ENCODE results near the gene HYAL3. TPM values are rescaled to one million over a fixed set of nuclear protein-coding genes. Genes with fewer than 3 reads are reported as not detected.

HYAL3 gene
- total and polyA plus RNA-seq, 2 of the 8 experiments (the other 6 are each of a cell fraction or from before 2014, with no cell fraction given), result 3.2 to 12.2 TPM

- TF ChIP-seq, protein P1, sequence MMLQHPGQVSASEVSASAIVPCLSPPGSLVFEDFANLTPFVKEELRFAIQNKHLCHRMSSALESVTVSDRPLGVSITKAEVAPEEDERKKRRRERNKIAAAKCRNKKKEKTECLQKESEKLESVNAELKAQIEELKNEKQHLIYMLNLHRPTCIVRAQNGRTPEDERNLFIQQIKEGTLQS (IDR thresholded peaks at IDR 0.05; ENCODE audit: insufficient read depth, low read depth, low read length), result no peak
- TF ChIP-seq CTCF (IDR thresholded peaks at IDR 0.05; ENCODE audit: control extremely low read depth in 1 of 3, insufficient read depth in 1 of 3, low read depth in 1 of 3, low read length in 3 of 3) (no peak), RFX5 (IDR thresholded peaks at IDR 0.05; ENCODE audit: borderline replicate concordance, low read depth, low read length) (no peak), CHD1 (IDR thresholded peaks at IDR 0.05; ENCODE audit: low read depth, low read length) (no peak), TCF12 (IDR thresholded peaks at IDR 0.05; ENCODE audit: low read depth, low read length) (no peak), RAD21 (IDR thresholded peaks at IDR 0.05 in 1 of 2, conservative IDR thresholded peaks at IDR 0.05 in 1 of 2; ENCODE audit: low read depth in 2 of 2, low read length in 2 of 2) (no peak), ASH2L (IDR thresholded peaks at IDR 0.05; ENCODE audit: low read length) (no peak), RXRA (IDR thresholded peaks at IDR 0.05; ENCODE audit: insufficient read depth, low read depth, low read length) (no peak)
These were observed 10.7 kb downstream of the HYAL3 start (continued) for GRCh38 chr3:50288387-50289007.

All from H1 (cell line).